Immature natural killer cell (primary cell): ENCODE results near the gene TMEM176A. TPM values are rescaled to one million over a fixed set of nuclear protein-coding genes. Genes with fewer than 3 reads are reported as not detected.

Source experiments
- DNase-seq, 3 donors: peaks; one replicate each; pipeline ENCODE4 v3.0.0; 2022; ENCODE audit warnings: mixed read lengths in 1 of 3
- H3K27ac Mint-ChIP-seq, 6 donors: one replicate each; pipeline ENCODE4 v1.8.0; 2020; ENCODE audit warnings: mixed read lengths in 6 of 6, mild to moderate bottlenecking in 5 of 6, inconsistent platforms in 4 of 6, moderate library complexity in 3 of 6
- H3K27me3 Mint-ChIP-seq, 3 donors: one replicate each; pipeline ENCODE4 v1.8.0; 2020 to 2021; ENCODE audit warnings: low read depth in 3 of 3, mild to moderate bottlenecking in 3 of 3, mixed read lengths in 3 of 3, moderate library complexity in 3 of 3, inconsistent platforms in 1 of 3
- H3K36me3 Mint-ChIP-seq, 3 donors: one replicate each; pipeline ENCODE4 v1.8.0; 2020; ENCODE audit warnings: mixed read lengths in 3 of 3, inconsistent platforms in 2 of 3, mild to moderate bottlenecking in 2 of 3
- H3K4me1 Mint-ChIP-seq, 2 donors: one replicate each; pipeline ENCODE4 v1.8.0; 2020; ENCODE audit warnings: inconsistent platforms in 2 of 2, mild to moderate bottlenecking in 2 of 2, mixed read lengths in 2 of 2, moderate library complexity in 1 of 2
- H3K4me3 Mint-ChIP-seq, 5 donors: one replicate each; pipeline ENCODE4 v1.8.0; 2020; ENCODE audit warnings: mild to moderate bottlenecking in 5 of 5, mixed read lengths in 5 of 5, inconsistent platforms in 3 of 5, moderate library complexity in 3 of 5
- H3K9me3 Mint-ChIP-seq, 6 donors: one replicate each; pipeline ENCODE4 v1.8.0; 2020; ENCODE audit warnings: mild to moderate bottlenecking in 6 of 6, mixed read lengths in 6 of 6, inconsistent platforms in 4 of 6, moderate library complexity in 3 of 6
- polyA plus RNA-seq, 3 donors: library from polyadenylated mRNA; unstranded; fragments of 300-500 nt; fragmentation: Illumina TruSeq; gene quantifications; one replicate each; pipeline ENCODE4 v1.2.3, GENCODE V29; 2021

Gene TMEM176A
- polyA plus RNA-seq, 3 donors from 2014 or later = 0.97 TPM; not detected in 2

- Mint-ChIP-seq H3K36me3 (no peaks in the 10 kb centered on the region), H3K27ac (no peak overlapping the region), H3K9me3 (no peaks in the 10 kb centered on the region), H3K4me1 (no peaks in the 10 kb centered on the region), H3K27me3 (peaks cover 2 to 14% (median 10%) of the 10 kb centered on the region in 3 donors), H3K4me3 (no peak overlapping the region)
- DNase-seq = no peak
Measured at GRCh38 chr7:150851492-150852370, 51.2 kb downstream of the TMEM176A start.

GRCh38 chr7:150852371-150852905, 51.9 kb downstream of the TMEM176A start, which contains the start of gene AOC1:
Gene AOC1 (plus strand): TSS chr7:150852517. CDS start chr7:150856471, 3,954 bp downstream.
- DNase-seq = no peak
- no peaks in the 10 kb centered on the region for H3K9me3 Mint-ChIP-seq
- H3K4me1 Mint-ChIP-seq = no peaks in the 10 kb centered on the region
- H3K4me3 Mint-ChIP-seq = no peak within 1 kb of the TSS
- no peak within 1 kb of the TSS for H3K27ac Mint-ChIP-seq
- H3K36me3 Mint-ChIP-seq = no peaks in the 10 kb centered on the region
- peaks cover 2 to 14% (median 10%) of the 10 kb centered on the region in 3 donors for H3K27me3 Mint-ChIP-seq

- DNase-seq = no peak
- Mint-ChIP-seq H3K36me3 (no peaks in the 10 kb centered on the region), H3K9me3 (no peaks in the 10 kb centered on the region), H3K4me3 (no peak overlapping the region), H3K27ac (no peak overlapping the region), H3K4me1 (no peaks in the 10 kb centered on the region), H3K27me3 (peaks cover 2 to 12% (median 6%) of the 10 kb centered on the region in 3 donors)
Measured at GRCh38 chr7:150854066-150855000, 53.8 kb downstream of the TMEM176A start.

Other genes with a start within 250 kb of the TMEM176A start
- gene GIMAP4, start 233.4 kb upstream of the TMEM176A start, polyA plus RNA-seq = 100 to 1,000 TPM; 158 to 420 (median 392) TPM
- 100 to 1,000 TPM; 119 to 279 (median 173) TPM for gene GIMAP6, start 168.4 kb upstream of the TMEM176A start, polyA plus RNA-seq
- gene GIMAP2, start 115.1 kb upstream of the TMEM176A start, polyA plus RNA-seq = 10 to 100 TPM; 63.1 to 93.5 (median 79.4) TPM
- gene GIMAP1, start 84.2 kb upstream of the TMEM176A start, polyA plus RNA-seq = 10 to 100 TPM; 19.1 to 71.4 (median 25.7) TPM
- 100 to 1,000 TPM; 123 to 291 (median 123) TPM for gene GIMAP5, start 63.4 kb upstream of the TMEM176A start, polyA plus RNA-seq
- under 1 TPM in 1 of 3 donors, not detected in 2; 0.87 TPM for gene TMEM176B, start 405 bp upstream of the TMEM176A start, polyA plus RNA-seq
- not detected for gene AOC1, start 51.7 kb downstream of the TMEM176A start, polyA plus RNA-seq
- gene KCNH2, start 177.6 kb downstream of the TMEM176A start, polyA plus RNA-seq = not detected
- 1 to 10 TPM in 2 of 3 donors, under 1 TPM in 1; 0.21 to 4.9 (median 2.4) TPM for gene NOS3, start 190.2 kb downstream of the TMEM176A start, polyA plus RNA-seq
- gene ATG9B, start 223.7 kb downstream of the TMEM176A start, polyA plus RNA-seq = 1 to 10 TPM in 2 of 3 donors, not detected in 1; 1.9 to 5.7 TPM
- 10 to 100 TPM; 17.6 to 26.5 (median 23.3) TPM for gene ABCB8, start 227.7 kb downstream of the TMEM176A start, polyA plus RNA-seq
- gene ASIC3, start 247.8 kb downstream of the TMEM176A start, polyA plus RNA-seq = not detected